ENCODE measurements around the gene SINHCAF. TPM values are rescaled to one million over a fixed set of nuclear protein-coding genes. Genes with fewer than 3 reads are reported as not detected.
"Not testable (repeated sequence)": the region's sequence is repeated elsewhere in the genome, so short reads cannot be mapped to it uniquely, and the experiment has no call there.

Gene SINHCAF
- total and polyA plus RNA-seq, 5 donors = 9.1 to 15.2 (median 13.3) TPM

DNA sequence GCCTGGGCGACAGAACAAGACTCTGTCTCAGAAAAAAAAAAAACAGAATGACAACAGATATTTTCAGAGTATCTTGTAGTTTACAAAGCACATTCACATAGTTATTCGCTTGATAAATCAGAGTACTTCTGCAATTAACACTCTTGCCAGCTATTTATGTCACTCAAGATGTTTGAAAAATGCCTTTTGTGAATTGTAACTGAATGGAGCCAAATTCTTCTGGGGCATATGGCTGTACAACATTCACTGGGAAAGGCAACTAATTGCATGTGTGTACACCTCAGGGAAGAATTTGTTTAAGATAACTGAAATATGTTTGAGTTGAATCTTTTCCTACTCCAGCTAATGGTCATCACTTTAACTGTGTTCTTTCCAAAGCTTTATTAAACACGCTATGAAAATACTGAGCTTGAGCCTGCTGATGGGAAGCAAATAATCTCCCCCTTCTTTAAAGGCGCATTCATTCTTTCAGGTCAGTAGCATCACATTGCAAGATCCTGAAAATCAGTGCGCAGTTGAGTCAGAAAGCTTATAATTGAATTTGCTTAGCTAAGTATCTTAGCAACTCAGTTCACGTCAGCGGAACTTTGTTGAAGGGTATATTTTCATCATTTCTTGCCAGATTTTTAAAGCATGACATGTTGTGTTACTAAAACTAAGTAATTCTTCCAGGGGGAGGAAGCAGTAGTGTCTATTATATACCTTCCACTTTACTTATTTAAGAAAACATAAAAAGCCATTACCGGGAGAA lies 66.6 kb downstream of the SINHCAF start:
- H3K9me3 ChIP-seq (ENCODE audit: control insufficient read depth, low read length) = no peaks in the 10 kb centered on the region

DNA sequence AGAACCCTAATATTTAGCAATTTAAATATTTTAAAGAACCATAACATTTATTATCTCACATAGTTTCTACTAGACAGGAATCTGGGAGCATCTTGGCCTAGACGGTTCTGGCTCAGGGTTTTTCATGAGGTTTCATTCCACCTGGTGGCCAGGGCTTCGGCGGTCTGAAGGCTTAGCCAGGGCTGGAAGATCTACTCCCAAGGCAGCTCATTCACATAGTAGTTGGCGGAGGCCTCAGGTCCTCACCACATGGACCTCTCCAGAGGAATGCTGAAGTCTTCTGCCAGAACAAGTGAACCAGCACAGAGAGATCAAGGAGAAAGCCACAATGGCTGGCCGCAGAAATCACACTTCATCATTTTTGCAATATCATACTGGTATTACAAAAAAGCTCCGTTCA lies 68.2 kb downstream of the SINHCAF start:
- intact Hi-C loops (cut with DNase I) = no loop called here
- H3K4me3 ChIP-seq (ENCODE audit: low read length) = no peak overlapping the region
- DNase-seq (no peak), ATAC-seq (no peak)
- H3K27ac ChIP-seq (ENCODE audit: low read length) = no peak overlapping the region
- no peaks in the 10 kb centered on the region for H3K9me3 ChIP-seq (ENCODE audit: control insufficient read depth, low read length)
- WGBS = 75% methylated on average over 6 of the region's 6 CpGs
- H3K27me3 ChIP-seq (ENCODE audit: control insufficient read depth, insufficient read depth) = no peaks in the 10 kb centered on the region
- no peaks in the 10 kb centered on the region for H3K4me1 ChIP-seq (ENCODE audit: control insufficient read depth, insufficient read depth, low read length)

More for the DNA sequence above, 66.6 kb downstream of the SINHCAF start:
- H3K27ac ChIP-seq (ENCODE audit: low read length) = no peak overlapping the region
- intact Hi-C loops (cut with DNase I) = no loop called here
- no peaks in the 10 kb centered on the region for H3K27me3 ChIP-seq (ENCODE audit: control insufficient read depth, insufficient read depth)
- DNase-seq (no peak), ATAC-seq (no peak)
- WGBS = 70% methylated on average over 8 of the region's 8 CpGs
- H3K4me1 ChIP-seq (ENCODE audit: control insufficient read depth, insufficient read depth, low read length) = no peaks in the 10 kb centered on the region
- H3K4me3 ChIP-seq (ENCODE audit: low read length) = no peak overlapping the region

DNA sequence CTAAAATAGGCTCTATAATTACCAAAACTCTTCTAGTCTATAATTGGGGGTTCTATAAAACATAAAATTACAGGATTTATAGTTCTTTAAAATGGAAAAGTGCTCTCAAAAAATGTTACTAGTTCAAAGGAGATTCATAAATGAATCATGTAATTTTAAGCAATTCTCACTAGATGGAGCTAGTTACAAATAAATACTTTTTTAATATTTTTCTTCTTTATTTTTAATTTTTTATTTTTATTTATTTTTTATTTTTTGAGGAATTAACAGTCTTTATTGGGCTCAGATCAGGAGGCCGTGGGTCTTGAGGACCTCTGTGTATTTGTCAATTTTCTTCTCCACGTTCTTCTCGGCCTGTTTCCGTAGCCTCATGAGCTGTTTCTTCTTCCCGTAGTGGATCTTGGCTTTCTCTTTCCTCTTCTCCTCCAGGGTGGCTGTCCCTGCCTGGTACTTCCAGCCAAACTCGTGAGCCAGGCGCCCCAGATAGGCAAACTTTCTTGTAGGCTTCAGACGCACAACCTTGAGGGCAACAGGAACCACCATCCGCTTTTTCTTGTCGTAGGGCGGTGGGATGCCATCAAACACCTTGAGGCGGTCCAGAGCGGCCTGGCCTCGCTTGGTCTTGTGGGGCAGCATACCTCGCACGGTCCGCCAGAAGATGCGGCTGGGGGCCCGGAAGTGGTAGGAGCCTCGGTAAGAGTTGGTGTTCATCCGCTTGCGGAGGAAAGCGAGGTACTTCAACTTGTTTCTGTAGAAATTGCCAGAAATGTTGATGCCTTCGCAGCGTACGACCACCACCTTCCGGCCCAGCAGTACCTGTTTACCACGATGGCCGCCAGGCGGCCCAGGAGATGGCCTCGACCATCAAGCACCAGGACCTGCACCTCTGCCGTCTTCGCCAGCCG lies 74.0 kb downstream of the SINHCAF start:
- H3K4me1 ChIP-seq (ENCODE audit: control insufficient read depth, insufficient read depth, low read length); H3K4me3 ChIP-seq (ENCODE audit: low read length); H3K27ac ChIP-seq (ENCODE audit: low read length); ATAC-seq; intact Hi-C loops (cut with DNase I); H3K9me3 ChIP-seq (ENCODE audit: control insufficient read depth, low read length); H3K27me3 ChIP-seq (ENCODE audit: control insufficient read depth, insufficient read depth): not testable (repeated sequence)
- DNase-seq = peak in 1 of 3 donors; percentile 52
- 65% methylated on average over 34 of the region's 34 CpGs for WGBS

DNA sequence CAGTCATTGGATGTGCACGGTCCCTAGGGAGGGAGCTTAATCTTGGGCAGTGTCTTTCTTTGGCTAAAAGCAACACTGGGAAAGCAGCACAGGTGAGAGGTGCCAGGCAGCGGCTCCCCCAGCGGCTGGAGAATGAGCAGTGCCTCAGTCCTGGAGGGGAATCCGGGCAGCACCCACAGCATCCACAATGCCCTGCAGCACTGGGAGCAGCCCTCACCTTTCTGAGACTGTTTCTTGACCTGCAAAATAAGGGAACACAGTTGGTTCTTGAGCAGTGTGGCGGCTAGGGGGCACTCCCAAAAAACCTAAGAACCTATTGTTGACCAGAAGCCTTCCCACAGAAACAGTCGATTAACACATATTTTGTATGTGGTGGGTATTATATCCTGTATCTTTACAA lies 75.8 kb downstream of the SINHCAF start:
- intact Hi-C loops (cut with DNase I) = no loop called here
- DNase-seq = no peak
- 78% methylated on average over 6 of the region's 6 CpGs for WGBS
- no peak overlapping the region for H3K27ac ChIP-seq (ENCODE audit: low read length)
- ATAC-seq = no peak
- H3K4me1 ChIP-seq (ENCODE audit: control insufficient read depth, insufficient read depth, low read length) = no peaks in the 10 kb centered on the region
- H3K27me3 ChIP-seq (ENCODE audit: control insufficient read depth, insufficient read depth) = no peaks in the 10 kb centered on the region
- no peak overlapping the region for H3K4me3 ChIP-seq (ENCODE audit: low read length)
- H3K9me3 ChIP-seq (ENCODE audit: control insufficient read depth, low read length) = no peaks in the 10 kb centered on the region

DNA sequence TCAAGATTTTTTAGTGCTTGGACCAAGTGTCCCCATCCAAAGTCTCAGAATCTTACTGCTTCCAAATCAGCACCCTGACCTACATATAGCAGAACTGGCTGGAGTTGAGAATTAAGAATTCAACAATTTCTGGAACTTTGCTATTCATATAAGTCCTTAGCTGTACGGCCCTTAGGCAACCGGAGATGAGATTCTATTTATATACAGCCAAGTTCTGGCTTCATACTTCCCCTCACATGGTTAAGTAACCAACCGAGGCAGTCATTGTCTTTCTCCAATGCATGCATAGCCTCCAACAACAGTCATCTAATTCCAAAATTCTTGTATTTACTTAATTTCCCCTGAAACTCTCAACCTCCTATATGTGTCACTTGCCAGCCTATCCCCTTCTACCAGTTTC lies 76.6 kb downstream of the SINHCAF start:
- no peak for ATAC-seq
- DNase-seq = no peak
- 39% methylated on average over 3 of the region's 3 CpGs for WGBS
- Histone ChIP-seq H3K4me3 (ENCODE audit: low read length) (no peak overlapping the region), H3K9me3 (ENCODE audit: control insufficient read depth, low read length) (no peaks in the 10 kb centered on the region), H3K27ac (ENCODE audit: low read length) (no peak overlapping the region), H3K4me1 (ENCODE audit: control insufficient read depth, insufficient read depth, low read length) (no peaks in the 10 kb centered on the region), H3K27me3 (ENCODE audit: control insufficient read depth, insufficient read depth) (no peaks in the 10 kb centered on the region)
- intact Hi-C loops (cut with DNase I) = no loop called here

DNA sequence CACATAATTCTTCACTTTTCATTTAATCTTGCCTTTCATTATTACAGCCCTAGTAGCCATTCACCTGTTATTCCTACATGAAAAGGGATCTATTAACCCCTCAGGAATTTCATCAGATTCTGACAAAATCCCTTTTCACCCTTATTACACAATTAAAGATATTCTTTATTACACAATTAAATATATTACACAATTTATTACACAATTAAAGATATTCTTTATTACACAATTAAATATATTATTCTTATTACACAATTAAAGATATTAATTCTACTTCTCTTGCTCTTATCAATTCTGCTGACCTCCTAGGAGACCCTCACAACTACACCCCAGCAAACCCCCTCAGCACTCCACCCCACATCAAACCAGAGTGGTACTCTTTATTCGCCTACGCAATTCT lies 77.1 kb downstream of the SINHCAF start:
- Histone ChIP-seq H3K9me3 (ENCODE audit: control insufficient read depth, low read length) (no peaks in the 10 kb centered on the region), H3K27me3 (ENCODE audit: control insufficient read depth, insufficient read depth) (no peaks in the 10 kb centered on the region), H3K4me1 (ENCODE audit: control insufficient read depth, insufficient read depth, low read length) (no peaks in the 10 kb centered on the region), H3K27ac (ENCODE audit: low read length) (no peak overlapping the region), H3K4me3 (ENCODE audit: low read length) (no peak overlapping the region)
- DNase-seq (no peak), ATAC-seq (no peak)
- intact Hi-C loops (cut with DNase I) = no loop called here
- 98% methylated on average over 2 of the region's 2 CpGs for WGBS

DNA sequence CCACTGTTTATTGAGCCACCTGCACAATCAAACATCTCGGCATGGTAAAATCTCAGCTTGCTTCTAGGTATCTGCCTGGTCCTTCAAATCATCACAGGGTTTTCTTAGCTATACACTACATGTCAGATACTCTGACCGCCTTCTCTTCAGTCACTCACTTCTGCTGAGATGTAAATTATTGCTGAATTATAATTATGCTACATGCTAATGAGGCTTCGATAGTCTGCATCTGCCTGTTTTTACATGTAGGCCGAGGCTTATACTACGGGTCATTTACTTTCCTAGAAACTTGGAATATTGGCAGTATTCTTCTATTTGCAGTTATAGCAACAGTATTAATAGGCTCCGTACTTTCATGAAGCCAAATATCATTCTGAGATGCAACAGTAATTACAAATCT lies 77.6 kb downstream of the SINHCAF start:
- H3K4me1 ChIP-seq (ENCODE audit: control insufficient read depth, insufficient read depth, low read length) = no peaks in the 10 kb centered on the region
- H3K27me3 ChIP-seq (ENCODE audit: control insufficient read depth, insufficient read depth) = no peaks in the 10 kb centered on the region
- H3K27ac ChIP-seq (ENCODE audit: low read length) = no peak overlapping the region
- intact Hi-C loops (cut with DNase I) = no loop called here
- H3K4me3 ChIP-seq (ENCODE audit: low read length) = no peak overlapping the region
- WGBS = 87% methylated on average over 6 of the region's 6 CpGs
- H3K9me3 ChIP-seq (ENCODE audit: control insufficient read depth, low read length) = no peaks in the 10 kb centered on the region
- no peak for ATAC-seq
- DNase-seq = no peak

DNA sequence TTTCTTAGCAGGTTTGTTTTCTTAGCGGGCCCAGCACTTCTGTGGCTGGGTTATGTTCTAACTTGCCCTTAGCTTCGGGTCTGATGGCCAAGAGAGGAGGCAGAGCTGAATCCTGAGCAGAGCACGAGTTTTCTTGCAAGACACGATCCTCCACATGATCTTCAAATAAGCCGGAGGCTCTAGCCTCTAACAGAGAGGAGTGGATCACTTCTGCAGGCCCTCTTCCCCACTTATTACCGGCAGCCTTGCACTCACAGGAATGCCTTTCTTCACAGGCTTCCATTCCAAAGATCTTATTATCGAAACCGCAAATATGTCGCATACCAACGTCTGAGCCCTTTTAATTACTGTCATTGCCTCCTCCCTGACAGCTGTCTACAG lies 79.5 kb downstream of the SINHCAF start:
- intact Hi-C loops (cut with DNase I) = no loop called here
- DNase-seq (no peak), ATAC-seq (no peak)
- H3K27me3 ChIP-seq (ENCODE audit: control insufficient read depth, insufficient read depth) = no peaks in the 10 kb centered on the region
- no peaks in the 10 kb centered on the region for H3K9me3 ChIP-seq (ENCODE audit: control insufficient read depth, low read length)
- no peaks in the 10 kb centered on the region for H3K4me1 ChIP-seq (ENCODE audit: control insufficient read depth, insufficient read depth, low read length)
- no peak overlapping the region for H3K27ac ChIP-seq (ENCODE audit: low read length)
- 60% methylated on average over 10 of the region's 10 CpGs for WGBS
- H3K4me3 ChIP-seq (ENCODE audit: low read length) = no peak overlapping the region

DNA sequence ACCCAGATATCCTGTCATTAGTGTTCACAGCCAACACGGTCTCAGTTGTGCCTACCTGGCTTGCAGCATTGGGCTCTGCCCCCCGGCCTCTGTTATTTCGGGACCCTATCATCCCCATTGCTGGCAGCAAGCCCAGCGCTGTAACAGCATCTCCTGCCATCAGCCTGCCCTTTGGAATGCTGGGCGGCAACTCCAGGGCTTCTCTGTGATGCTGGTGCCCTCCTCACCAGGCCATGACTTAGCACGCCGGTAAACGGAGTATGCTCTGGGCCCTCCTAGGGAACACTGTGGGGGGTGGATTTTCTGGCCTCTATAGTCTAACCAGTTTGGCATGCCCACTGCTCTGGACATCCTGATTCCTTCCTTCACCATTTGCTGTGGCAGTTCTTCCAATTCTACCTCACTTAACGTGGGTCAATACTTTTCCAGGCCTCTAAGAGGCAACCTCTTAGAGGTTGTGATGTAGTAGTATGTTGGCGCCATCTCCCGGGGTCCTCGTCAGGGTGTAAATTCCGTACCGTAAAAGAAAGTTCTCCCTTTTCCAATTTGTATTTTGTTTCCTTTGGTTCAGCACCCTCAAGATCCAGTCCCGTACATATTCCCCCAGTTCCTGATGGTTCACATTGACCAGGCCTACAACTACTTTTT lies 80.0 kb downstream of the SINHCAF start:
- Histone ChIP-seq H3K27ac (ENCODE audit: low read length) (no peak overlapping the region), H3K4me3 (ENCODE audit: low read length) (no peak overlapping the region), H3K27me3 (ENCODE audit: control insufficient read depth, insufficient read depth) (no peaks in the 10 kb centered on the region), H3K4me1 (ENCODE audit: control insufficient read depth, insufficient read depth, low read length) (no peaks in the 10 kb centered on the region), H3K9me3 (ENCODE audit: control insufficient read depth, low read length) (no peaks in the 10 kb centered on the region)
- WGBS = 78% methylated on average over 15 of the region's 15 CpGs
- ATAC-seq (peak in 1 of 2 donors; percentile 23), DNase-seq (peak in 1 of 3 donors; percentile 59)
- intact Hi-C loops (cut with DNase I) = no loop called here

DNA sequence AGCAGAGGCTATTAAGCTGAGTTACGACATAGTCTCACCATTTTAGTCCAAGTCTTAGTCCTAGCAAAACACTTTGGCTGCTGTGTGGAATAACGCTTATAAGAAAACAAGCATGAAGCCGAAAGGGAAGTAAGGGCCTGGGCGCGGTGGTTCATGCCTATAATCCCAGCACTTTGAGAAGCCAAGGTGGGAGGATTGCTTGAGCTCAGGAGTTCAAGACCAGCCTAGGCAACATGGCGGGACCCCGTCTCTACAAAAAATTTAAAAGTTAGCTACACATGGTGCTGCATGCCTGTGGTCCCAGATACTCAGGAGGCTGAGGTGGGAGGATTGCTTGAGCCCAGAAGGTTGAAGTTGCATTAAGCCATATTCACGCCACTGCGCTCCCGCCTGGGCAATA lies 83.5 kb downstream of the SINHCAF start:
- H3K4me1 ChIP-seq (ENCODE audit: control insufficient read depth, insufficient read depth, low read length); H3K27ac ChIP-seq (ENCODE audit: low read length); intact Hi-C loops (cut with DNase I); DNase-seq; H3K9me3 ChIP-seq (ENCODE audit: control insufficient read depth, low read length); H3K27me3 ChIP-seq (ENCODE audit: control insufficient read depth, insufficient read depth); H3K4me3 ChIP-seq (ENCODE audit: low read length); ATAC-seq: not testable (repeated sequence)
- 95% methylated on average over 10 of the region's 10 CpGs for WGBS
